SK-N-SH treated with all-trans-retinoic acid at 6 μM for 48 hours (cell line): Measurements from ENCODE around the gene RBBP9.
"Not testable (repeated sequence)": the region's sequence is repeated elsewhere in the genome, so short reads cannot be mapped to it uniquely, and the experiment has no call there.

Experiments used
- ATAC-seq: fragments of 200-7000 bp; cut with Tn5 transposase; 3 replicates; pipeline ENCODE4 v1.9.1; 2020; ENCODE audit warnings: mild to moderate bottlenecking, moderate library complexity
- ARNTL ChIP-seq: fragments of 450-650 bp; formaldehyde crosslinking; IDR thresholded peaks from 2 replicates; pipeline ENCODE4 v1.5.0; 2020; ENCODE audit warnings: low read depth, mild to moderate bottlenecking, moderate library complexity, borderline replicate concordance
- CSDC2 ChIP-seq: fragments of 250-450 bp; sonication (Bioruptor Pico); IDR thresholded peaks from 2 replicates; pipeline ENCODE4 v1.5.0; 2020; ENCODE audit warnings: mild to moderate bottlenecking, moderate library complexity
- CSRNP3 ChIP-seq: fragments of 250-450 bp; sonication (Bioruptor Pico); IDR thresholded peaks from 2 replicates; pipeline ENCODE4 v1.5.1; 2021; ENCODE audit warnings: mild to moderate bottlenecking, moderate library complexity
- GLIS3 ChIP-seq: fragments of 250-450 bp; sonication (Bioruptor Pico); IDR thresholded peaks from 2 replicates; pipeline ENCODE4 v1.5.0; 2020; ENCODE audit warnings: mild to moderate bottlenecking, moderate library complexity
- ISL1 ChIP-seq: fragments of 250-450 bp; sonication (Bioruptor Pico); IDR thresholded peaks from 2 replicates; pipeline ENCODE4 v2.1.2; 2022; ENCODE audit warnings: mild to moderate bottlenecking, moderate library complexity
- OSR1 ChIP-seq: fragments of 250-450 bp; sonication (Bioruptor Pico); IDR thresholded peaks from 2 replicates; pipeline ENCODE4 v1.8.0; 2022; ENCODE audit warnings: moderate library complexity, mild to moderate bottlenecking, inconsistent platforms
- PATZ1 ChIP-seq: fragments of 250-450 bp; sonication (Bioruptor Pico); IDR thresholded peaks from 2 replicates; pipeline ENCODE4 v1.8.0; 2020; ENCODE audit warnings: mild to moderate bottlenecking, moderate library complexity, borderline replicate concordance
- POU6F1 ChIP-seq: fragments of 250-450 bp; sonication (Bioruptor Pico); IDR thresholded peaks from 2 replicates; pipeline ENCODE4 v1.8.0; 2021; ENCODE audit warnings: low read depth, mild to moderate bottlenecking, moderate library complexity, borderline replicate concordance
- PPARA ChIP-seq: fragments of 250-450 bp; sonication (Bioruptor Pico); IDR thresholded peaks from 2 replicates; pipeline ENCODE4 v1.5.0; 2020; ENCODE audit warnings: mild to moderate bottlenecking, borderline replicate concordance
- SNAI2 ChIP-seq: fragments of 250-450 bp; sonication (Bioruptor Pico); IDR thresholded peaks from 2 replicates; pipeline ENCODE4 v1.5.0; 2020; ENCODE audit warnings: mild to moderate bottlenecking, moderate library complexity
- TSHZ2 ChIP-seq: fragments of 250-450 bp; sonication (Bioruptor Pico); IDR thresholded peaks from 2 replicates; pipeline ENCODE4 v1.5.0; 2020; ENCODE audit warnings: mild to moderate bottlenecking, moderate library complexity
- ZC3H10 ChIP-seq: fragments of 250-450 bp; sonication (Bioruptor Pico); IDR thresholded peaks from 2 replicates; pipeline ENCODE4 v1.5.1; 2021; ENCODE audit warnings: mild to moderate bottlenecking, moderate library complexity
- ZFP3 ChIP-seq: fragments of 250-450 bp; sonication (Bioruptor Pico); IDR thresholded peaks from 2 replicates; pipeline ENCODE4 v1.5.0; 2020; ENCODE audit warnings: mild to moderate bottlenecking, moderate library complexity
- ZFP30 ChIP-seq: fragments of 450-650 bp; formaldehyde crosslinking; IDR thresholded peaks from 2 replicates; pipeline ENCODE4 v1.5.0; 2022; ENCODE audit warnings: mild to moderate bottlenecking, moderate library complexity
- ZNF565 ChIP-seq: fragments of 450-650 bp; formaldehyde crosslinking; conservative IDR thresholded peaks from 2 replicates; pipeline ENCODE4 v1.5.0; 2020; ENCODE audit warnings: low read depth, mild to moderate bottlenecking, moderate library complexity
- ZNF70 ChIP-seq: fragments of 450-650 bp; formaldehyde crosslinking; IDR thresholded peaks from 2 replicates; pipeline ENCODE4 v1.5.0; 2020; ENCODE audit warnings: mild to moderate bottlenecking, moderate library complexity
- ZNF8 ChIP-seq: fragments of 450-650 bp; formaldehyde crosslinking; IDR thresholded peaks from 2 replicates; pipeline ENCODE4 v1.5.0; 2020; ENCODE audit warnings: mild to moderate bottlenecking, moderate library complexity

The RBBP9 gene

GRCh38 chr20:18511571-18511970, 14.5 kb upstream of the RBBP9 start:
- no peak for ATAC-seq
- no peak for TF ChIP-seq CSRNP3 (CRISPR knock-in tag)
- no peak for TF ChIP-seq ARNTL (CRISPR knock-in tag)
- TF ChIP-seq PATZ1: no peak
- TF ChIP-seq ZFP30 (CRISPR knock-in tag): no peak
- no peak for TF ChIP-seq ZFP3
- TF ChIP-seq OSR1 (CRISPR knock-in tag): no peak
- no peak for TF ChIP-seq ZNF8 (CRISPR knock-in tag)
- TF ChIP-seq GLIS3: no peak
- TF ChIP-seq SNAI2 (CRISPR knock-in tag): no peak
- TF ChIP-seq TSHZ2 (CRISPR knock-in tag): no peak
- no peak for TF ChIP-seq POU6F1 (CRISPR knock-in tag)

GRCh38 chr20:18507218-18508191, 10.5 kb upstream of the RBBP9 start, which contains the start of gene SEC23B:
Gene SEC23B (plus strand): TSS chr20:18507940. CDS start chr20:18510836, 2,896 bp downstream.
- peak; percentile 99 for ATAC-seq
- TF ChIP-seq POU6F1 (CRISPR knock-in tag): 0 out of 2 replicates have a peak, but pooled peaks have one; percentile 30
- peak; percentile 96; the same call in 1 of the 2 replicates for TF ChIP-seq SNAI2 (CRISPR knock-in tag)
- no peak for TF ChIP-seq ZFP3

GRCh38 chr20:18506744-18507143, 9.7 kb upstream of the RBBP9 start:
- no peak for TF ChIP-seq ZNF565
- no peak for TF ChIP-seq ZNF8 (CRISPR knock-in tag)
- no peak for TF ChIP-seq ISL1 (CRISPR knock-in tag)
- ATAC-seq: no peak

- TF ChIP-seq POU6F1 (CRISPR knock-in tag) (no peak), ZC3H10 (CRISPR knock-in tag) (no peak), PPARA (CRISPR knock-in tag) (no peak), CSRNP3 (CRISPR knock-in tag) (no peak), ARNTL (CRISPR knock-in tag) (no peak), CSDC2 (CRISPR knock-in tag) (no peak), ZNF70 (no peak)
- no peak for ATAC-seq
These were observed 7.5 kb upstream of the RBBP9 start for GRCh38 chr20:18504479-18505060.

GRCh38 chr20:18501672-18502071, 4.6 kb upstream of the RBBP9 start:
- not testable (repeated sequence) for ATAC-seq
